HepG2 (cell line): ENCODE data around the gene LYSET. TPM values are rescaled to one million over a fixed set of nuclear protein-coding genes. Genes with fewer than 3 reads are reported as not detected.
A peak's percentile ranks its signal among the peaks of the same experiment; 100 is the strongest.

Experiments used
- ADNP ChIP-seq: sonication (generic); formaldehyde crosslinking; IDR thresholded peaks from 2 replicates; pipeline ENCODE4 v1.4.0; 2020; ENCODE audit warnings: missing genetic modification reagents
- AHDC1 ChIP-seq: sonication (generic); formaldehyde crosslinking; IDR thresholded peaks from 2 replicates; pipeline ENCODE4 v1.5.1; 2020; ENCODE audit warnings: mild to moderate bottlenecking, missing genetic modification reagents, borderline replicate concordance
- BATF2 ChIP-seq: sonication (generic); formaldehyde crosslinking; IDR thresholded peaks from 2 replicates; pipeline ENCODE4 v1.8.0; 2022; ENCODE audit warnings: mild to moderate bottlenecking, missing genetic modification reagents, moderate library complexity
- CENPX ChIP-seq: sonication (generic); formaldehyde crosslinking; IDR thresholded peaks from 2 replicates; pipeline ENCODE4 v1.9.0; 2021; ENCODE audit warnings: mild to moderate bottlenecking, missing genetic modification reagents, moderate library complexity
- GATAD2A ChIP-seq: IDR thresholded peaks from 2 replicates; pipeline ENCODE4 v1.6.1; 2016
- HDAC6 ChIP-seq: fragments of 200-600 bp; sonication (generic); IDR thresholded peaks from 2 replicates; pipeline ENCODE4 v1.7.0; 2017; ENCODE audit warnings: mild to moderate bottlenecking, antibody characterized with exemption, low read length, low read depth
- NFIB ChIP-seq: sonication (generic); formaldehyde crosslinking; IDR thresholded peaks from 2 replicates; pipeline ENCODE4 v1.9.0; 2021; ENCODE audit warnings: missing genetic modification reagents, mild to moderate bottlenecking, borderline replicate concordance
- POLR2AphosphoS5 ChIP-seq: IDR thresholded peaks from 2 replicates; pipeline ENCODE4 v1.6.1; 2012; ENCODE audit warnings: low read depth, low read length
- SNAI1 ChIP-seq: sonication (generic); formaldehyde crosslinking; IDR thresholded peaks from 2 replicates; pipeline ENCODE4 v1.5.0; 2020; ENCODE audit warnings: mild to moderate bottlenecking, missing genetic modification reagents, borderline replicate concordance
- STAT5B ChIP-seq: sonication (generic); formaldehyde crosslinking; IDR thresholded peaks from 2 replicates; pipeline ENCODE4 v1.4.0; 2020; ENCODE audit warnings: missing genetic modification reagents
- THAP7 ChIP-seq: sonication (generic); formaldehyde crosslinking; IDR thresholded peaks from 2 replicates; pipeline ENCODE4 v1.8.1; 2023; ENCODE audit warnings: mild to moderate bottlenecking, missing genetic modification reagents
- ZBTB14 ChIP-seq: sonication (generic); formaldehyde crosslinking; IDR thresholded peaks from 2 replicates; pipeline ENCODE4 v1.4.0; 2020; ENCODE audit warnings: missing genetic modification reagents
- ZBTB20 ChIP-seq: sonication (generic); formaldehyde crosslinking; IDR thresholded peaks from 2 replicates; pipeline ENCODE4 v1.8.1; 2023; ENCODE audit warnings: missing genetic modification reagents, low read depth, mild to moderate bottlenecking, borderline replicate concordance
- ZBTB37 ChIP-seq: sonication (generic); formaldehyde crosslinking; IDR thresholded peaks from 2 replicates; pipeline ENCODE4 v1.4.0; 2020; ENCODE audit warnings: mild to moderate bottlenecking, missing genetic modification reagents
- ZNF20 ChIP-seq: sonication (generic); formaldehyde crosslinking; IDR thresholded peaks from 2 replicates; pipeline ENCODE4 v1.4.0; 2020; ENCODE audit warnings: mild to moderate bottlenecking, moderate library complexity, missing genetic modification reagents
- ZNF446 ChIP-seq: sonication (generic); formaldehyde crosslinking; IDR thresholded peaks from 2 replicates; pipeline ENCODE4 v1.5.0; 2020; ENCODE audit warnings: mild to moderate bottlenecking, missing genetic modification reagents
- ZNF577 ChIP-seq: sonication (generic); formaldehyde crosslinking; IDR thresholded peaks from 2 replicates; pipeline ENCODE4 v1.4.0; 2020; ENCODE audit warnings: mild to moderate bottlenecking, low read depth, missing genetic modification reagents, borderline replicate concordance
- ZNF660 ChIP-seq: sonication (generic); formaldehyde crosslinking; IDR thresholded peaks from 2 replicates; pipeline ENCODE4 v1.5.1; 2020; ENCODE audit warnings: mild to moderate bottlenecking, low read depth, missing genetic modification reagents, borderline replicate concordance
- ZNF724P ChIP-seq: sonication (generic); formaldehyde crosslinking; IDR thresholded peaks from 2 replicates; pipeline ENCODE4 v1.8.0; 2022; ENCODE audit warnings: missing genetic modification reagents, borderline replicate concordance
- ZNF768 ChIP-seq: sonication (generic); formaldehyde crosslinking; IDR thresholded peaks from 2 replicates; pipeline ENCODE4 v1.4.0; 2020; ENCODE audit warnings: missing genetic modification reagents
- polyA plus RNA-seq, 8 experiments: library from polyadenylated mRNA; depleted of rRNA in 3 of 8; stranded (reverse) in 7 of 8; unstranded in 1 of 8; fragments of >200 nt; fragmentation: Illumina TruSeq in 4 of 8; extraction: Trizol in 4 of 8; gene quantifications; 2 replicates each; pipeline versions ENCODE4 v1.2.1 to v1.2.3, GENCODE V29; 2011 to 2016; ENCODE audit warnings: low read depth in 4 of 8, missing spikeins in 1 of 8, mixed read lengths in 1 of 8; ENCODE audit not compliant: insufficient read depth in 1 of 8
- total RNA-seq, 5 experiments: library from RNA; depleted of rRNA; stranded (reverse); fragments of >200 nt; fragmentation: Illumina TruSeq; extraction: Trizol; gene quantifications; 2 replicates each; pipeline ENCODE4 v1.2.3, GENCODE V29; 2016; ENCODE audit warnings: low read depth in 1 of 5

The LYSET gene
- total and polyA plus RNA-seq, 2 of the 13 experiments (the other 11 are each of a cell fraction or from before 2014, with no cell fraction given), result 19.1 to 36.6 TPM

GRCh38 chr14:93206793-93207467 lies 21.8 kb downstream of the LYSET start, which contains the start of the genes GON7 and UBR7 (continued):
- TF ChIP-seq AHDC1 (CRISPR knock-in tag), result peak; percentile 43; the same call in 1 of the 2 replicates
- TF ChIP-seq BATF2, result no peak; the same call in 1 of the 2 replicates
- no peak for TF ChIP-seq ZNF577
- TF ChIP-seq ZNF724P (CRISPR knock-in tag), result no peak
- no peak; the same call in 1 of the 2 replicates for TF ChIP-seq ZNF768
- no peak for TF ChIP-seq STAT5B (CRISPR knock-in tag)
- no peak for TF ChIP-seq ADNP (CRISPR knock-in tag)
- no peak for TF ChIP-seq HDAC6
- 0 out of 2 replicates have a peak, but pooled peaks have one; percentile 45 for TF ChIP-seq ZBTB37 (CRISPR knock-in tag)
- peak; percentile 84 for TF ChIP-seq POLR2AphosphoS5
- 0 out of 2 replicates have a peak, but pooled peaks have one; percentile 22 for TF ChIP-seq ZNF446 (CRISPR knock-in tag)
- TF ChIP-seq CENPX, result no peak
- no peak for TF ChIP-seq ZBTB14
- TF ChIP-seq GATAD2A (CRISPR knock-in tag), result peak; percentile 25; the same call in 1 of the 2 replicates
- no peak; the same call in none of the 2 replicates for TF ChIP-seq ZBTB20 (CRISPR knock-in tag)
- TF ChIP-seq ZNF20, result no peak
- TF ChIP-seq ZNF660, result no peak
- TF ChIP-seq THAP7, result no peak; the same call in 1 of the 2 replicates
- peak; percentile 78; the same call in 1 of the 2 replicates for TF ChIP-seq SNAI1 (CRISPR knock-in tag)
- TF ChIP-seq NFIB, result no peak
